ENCODE results near the gene PHACTR3.

GRCh38 chr20:59725476-59726280, 121.3 kb downstream of the PHACTR3 start:
- TF ChIP-seq CTCF (IDR thresholded peaks at IDR 0.05) (no peak), EZH2 (IDR thresholded peaks at IDR 0.05) (no peak)

Measured in neural progenitor cell (in vitro differentiated cells).